ENCODE data around the gene NOXA1.
"Not testable (repeated sequence)": the region's sequence is repeated elsewhere in the genome, so short reads cannot be mapped to it uniquely, and the experiment has no call there.

Gene NOXA1

GRCh38 chr9:137422604-137423513 lies at the start of gene NOXA1, which contains the start of gene EXD3:
Gene NOXA1 (plus strand): TSS chr9:137423393. CDS start chr9:137423530, 137 bp downstream.
Gene EXD3 (minus strand): TSS chr9:137423162. CDS start chr9:137395357, 27,805 bp downstream.
- DNase-seq (ENCODE audit: low read depth), result peak; percentile 94
- TF ChIP-seq CTCF (IDR thresholded peaks at IDR 0.05; ENCODE audit: insufficient read depth, low read depth, low read length, missing control alignments), result peak; percentile 30
- peak within 1 kb of the TSS; percentile 72 for H3K4me3 ChIP-seq (ENCODE audit: low read length)

GRCh38 chr9:137373611-137373980 lies 49.6 kb upstream of the NOXA1 start:
- no peak overlapping the region for H3K4me3 ChIP-seq (ENCODE audit: low read length)
- no peak for DNase-seq (ENCODE audit: low read depth)
- no peak for TF ChIP-seq CTCF (IDR thresholded peaks at IDR 0.05; ENCODE audit: insufficient read depth, low read depth, low read length, missing control alignments)

- no peak for TF ChIP-seq CTCF (IDR thresholded peaks at IDR 0.05; ENCODE audit: insufficient read depth, low read depth, low read length, missing control alignments)
- no peak overlapping the region for H3K4me3 ChIP-seq (ENCODE audit: low read length)
- DNase-seq (ENCODE audit: low read depth), result no peak
Measured at GRCh38 chr9:137374131-137374845, 48.9 kb upstream of the NOXA1 start.

GRCh38 chr9:137375321-137376058 lies 47.7 kb upstream of the NOXA1 start:
- H3K4me3 ChIP-seq (ENCODE audit: low read length), result no peak overlapping the region
- no peak for TF ChIP-seq CTCF (IDR thresholded peaks at IDR 0.05; ENCODE audit: insufficient read depth, low read depth, low read length, missing control alignments)
- no peak for DNase-seq (ENCODE audit: low read depth)

GRCh38 chr9:137376386-137376785 lies 46.8 kb upstream of the NOXA1 start:
- DNase-seq (ENCODE audit: low read depth), result no peak
- no peak for TF ChIP-seq CTCF (IDR thresholded peaks at IDR 0.05; ENCODE audit: insufficient read depth, low read depth, low read length, missing control alignments)

GRCh38 chr9:137378688-137379410 lies 44.3 kb upstream of the NOXA1 start:
- DNase-seq (ENCODE audit: low read depth), result not testable (repeated sequence)

More at GRCh38 chr9:137376386-137376785, 46.8 kb upstream of the NOXA1 start:
- H3K4me3 ChIP-seq (ENCODE audit: low read length), result no peak overlapping the region

More at GRCh38 chr9:137378688-137379410, 44.3 kb upstream of the NOXA1 start:
- not testable (repeated sequence) for H3K4me3 ChIP-seq (ENCODE audit: low read length)
